GM19467 (cell line): ENCODE measurements around the gene RFX4.
"Not testable (repeated sequence)": the region's sequence is repeated elsewhere in the genome, so short reads cannot be mapped to it uniquely, and the experiment has no call there.

Experiments used
- ATAC-seq: cut with Tn5 transposase; IDR thresholded peaks from one replicate; pipeline ENCODE4 v1.9.1; 2021; ENCODE audit warnings: mild to moderate bottlenecking, moderate library complexity; ENCODE audit not compliant: unreplicated experiment

The RFX4 gene

GRCh38 chr12:106685381-106685780 is 102.6 kb downstream of the RFX4 start:
- no peak for ATAC-seq

- ATAC-seq, result no peak
Observed at GRCh38 chr12:106687672-106688071, 104.9 kb downstream of the RFX4 start.

GRCh38 chr12:106690569-106691305 is 107.9 kb downstream of the RFX4 start:
- ATAC-seq, result no peak

GRCh38 chr12:106692033-106692432 is 109.2 kb downstream of the RFX4 start:
- ATAC-seq, result not testable (repeated sequence)

- ATAC-seq, result no peak
Observed at GRCh38 chr12:106692896-106693820, 110.4 kb downstream of the RFX4 start.

GRCh38 chr12:106696071-106696470 is 113.3 kb downstream of the RFX4 start:
- ATAC-seq, result no peak

GRCh38 chr12:106696681-106697417 is 114.0 kb downstream of the RFX4 start:
- no peak for ATAC-seq

- no peak for ATAC-seq
Observed at GRCh38 chr12:106704081-106704480, 121.3 kb downstream of the RFX4 start.

GRCh38 chr12:106705971-106706370 is 123.2 kb downstream of the RFX4 start:
- ATAC-seq, result no peak

- ATAC-seq, result no peak
Observed at GRCh38 chr12:106709068-106709511, 126.3 kb downstream of the RFX4 start.

GRCh38 chr12:106710143-106710893 is 127.5 kb downstream of the RFX4 start:
- ATAC-seq, result no peak

GRCh38 chr12:106711316-106711715 is 128.5 kb downstream of the RFX4 start:
- no peak for ATAC-seq

GRCh38 chr12:106712768-106713167 is 130.0 kb downstream of the RFX4 start:
- ATAC-seq, result no peak

- ATAC-seq, result no peak
Observed at GRCh38 chr12:106714926-106715325, 132.1 kb downstream of the RFX4 start.

GRCh38 chr12:106715582-106715981 is 132.8 kb downstream of the RFX4 start:
- ATAC-seq, result no peak

- ATAC-seq, result no peak
Observed at GRCh38 chr12:106717673-106718072, 134.9 kb downstream of the RFX4 start.

- ATAC-seq, result no peak
Observed at GRCh38 chr12:106719879-106720278, 137.1 kb downstream of the RFX4 start.

GRCh38 chr12:106720696-106721095 is 137.9 kb downstream of the RFX4 start:
- ATAC-seq, result no peak

GRCh38 chr12:106721915-106722314 is 139.1 kb downstream of the RFX4 start:
- no peak for ATAC-seq

- ATAC-seq, result no peak
Observed at GRCh38 chr12:106722837-106723236, 140.0 kb downstream of the RFX4 start.
